Measurements from ENCODE around the gene ROBO1.

ROBO1 gene

GRCh38 chr3:79258479-79258878, 509.3 kb downstream of the ROBO1 start:
- DNase-seq (ENCODE audit: low read depth): no peak
- TF ChIP-seq, protein P1, sequence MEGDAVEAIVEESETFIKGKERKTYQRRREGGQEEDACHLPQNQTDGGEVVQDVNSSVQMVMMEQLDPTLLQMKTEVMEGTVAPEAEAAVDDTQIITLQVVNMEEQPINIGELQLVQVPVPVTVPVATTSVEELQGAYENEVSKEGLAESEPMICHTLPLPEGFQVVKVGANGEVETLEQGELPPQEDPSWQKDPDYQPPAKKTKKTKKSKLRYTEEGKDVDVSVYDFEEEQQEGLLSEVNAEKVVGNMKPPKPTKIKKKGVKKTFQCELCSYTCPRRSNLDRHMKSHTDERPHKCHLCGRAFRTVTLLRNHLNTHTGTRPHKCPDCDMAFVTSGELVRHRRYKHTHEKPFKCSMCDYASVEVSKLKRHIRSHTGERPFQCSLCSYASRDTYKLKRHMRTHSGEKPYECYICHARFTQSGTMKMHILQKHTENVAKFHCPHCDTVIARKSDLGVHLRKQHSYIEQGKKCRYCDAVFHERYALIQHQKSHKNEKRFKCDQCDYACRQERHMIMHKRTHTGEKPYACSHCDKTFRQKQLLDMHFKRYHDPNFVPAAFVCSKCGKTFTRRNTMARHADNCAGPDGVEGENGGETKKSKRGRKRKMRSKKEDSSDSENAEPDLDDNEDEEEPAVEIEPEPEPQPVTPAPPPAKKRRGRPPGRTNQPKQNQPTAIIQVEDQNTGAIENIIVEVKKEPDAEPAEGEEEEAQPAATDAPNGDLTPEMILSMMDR (IDR thresholded peaks at IDR 0.05; ENCODE audit: low read depth, low read length, missing control alignments): no peak
- no peak overlapping the region for H3K4me3 ChIP-seq (ENCODE audit: low read depth, low read length)

GRCh38 chr3:79257791-79258190, 510.0 kb downstream of the ROBO1 start:
- TF ChIP-seq, protein P1 (IDR thresholded peaks at IDR 0.05; ENCODE audit: low read depth, low read length, missing control alignments): no peak
- no peak overlapping the region for H3K4me3 ChIP-seq (ENCODE audit: low read depth, low read length)
- no peak for DNase-seq (ENCODE audit: low read depth)

DNA sequence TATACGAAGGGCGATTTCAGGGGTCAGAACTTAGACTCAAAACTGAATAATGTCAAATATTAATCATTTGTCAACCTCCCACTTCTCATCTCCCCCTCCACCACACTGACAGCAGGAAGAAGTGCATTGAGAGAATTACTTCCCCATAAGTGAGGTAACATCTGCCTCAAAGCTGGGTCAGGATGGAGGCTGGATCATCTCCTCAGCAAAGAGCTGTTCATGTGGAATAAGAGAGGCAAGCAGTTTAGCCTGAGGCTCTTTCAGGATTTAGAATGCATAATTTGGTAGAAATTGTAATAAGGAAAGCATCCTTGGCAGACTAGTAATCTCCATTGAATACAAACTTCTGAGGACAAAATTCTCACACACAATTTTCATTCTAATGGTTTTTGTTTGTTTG, 512.1 kb downstream of the ROBO1 start:
- TF ChIP-seq, protein P1 (IDR thresholded peaks at IDR 0.05; ENCODE audit: low read depth, low read length, missing control alignments): no peak
- DNase-seq (ENCODE audit: low read depth): no peak
- H3K4me3 ChIP-seq (ENCODE audit: low read depth, low read length): no peak overlapping the region

- no peak for DNase-seq (ENCODE audit: low read depth)
- TF ChIP-seq, protein P1 (IDR thresholded peaks at IDR 0.05; ENCODE audit: low read depth, low read length, missing control alignments): no peak
- H3K4me3 ChIP-seq (ENCODE audit: low read depth, low read length): no peak overlapping the region
These were observed 512.5 kb downstream of the ROBO1 start for GRCh38 chr3:79255292-79255691.

DNA sequence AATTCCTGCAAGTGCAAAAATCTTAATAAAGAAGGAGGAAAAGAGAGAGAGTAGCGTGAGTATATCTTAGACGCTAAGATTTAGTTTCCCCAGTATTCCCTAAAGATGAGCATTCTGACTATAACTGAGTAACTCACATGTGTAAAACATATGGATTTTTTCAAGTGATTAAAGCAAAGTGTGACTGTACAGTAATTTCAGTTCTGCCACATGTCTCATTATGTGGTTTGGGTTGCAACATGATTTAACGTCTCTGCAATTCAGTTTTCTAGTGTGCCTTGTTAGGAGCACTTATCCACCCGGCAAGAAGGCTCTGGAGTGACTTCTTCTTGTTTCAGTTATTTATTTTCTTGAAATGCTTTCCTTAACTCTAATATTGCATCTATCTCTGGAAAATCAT, 514.1 kb downstream of the ROBO1 start:
- no peak for DNase-seq (ENCODE audit: low read depth)
- no peak overlapping the region for H3K4me3 ChIP-seq (ENCODE audit: low read depth, low read length)

DNA sequence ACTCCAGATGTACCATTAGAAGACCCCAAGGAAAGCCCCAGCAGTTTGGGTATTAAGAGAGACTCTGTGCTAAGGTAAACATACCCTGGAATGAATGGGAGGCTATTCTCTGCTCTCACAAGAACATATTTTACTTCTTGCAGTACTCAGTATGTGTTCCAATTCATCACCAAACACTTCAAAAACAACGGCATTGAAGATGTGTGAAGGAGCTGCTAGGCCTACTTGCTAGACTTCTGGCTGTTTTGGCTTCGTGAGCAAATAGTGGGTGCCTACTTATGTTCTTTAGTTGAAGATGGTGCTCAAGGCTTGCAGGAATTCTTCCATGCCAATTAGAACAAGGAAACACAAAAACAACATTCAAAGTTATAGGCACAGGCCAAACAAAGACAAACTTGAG, 514.5 kb downstream of the ROBO1 start:
- TF ChIP-seq, protein P1 (IDR thresholded peaks at IDR 0.05; ENCODE audit: low read depth, low read length, missing control alignments): no peak
- no peak for DNase-seq (ENCODE audit: low read depth)
- H3K4me3 ChIP-seq (ENCODE audit: low read depth, low read length): no peak overlapping the region

More for the DNA sequence above, 514.1 kb downstream of the ROBO1 start:
- TF ChIP-seq, protein P1 (IDR thresholded peaks at IDR 0.05; ENCODE audit: low read depth, low read length, missing control alignments): no peak

- TF ChIP-seq, protein P1 (IDR thresholded peaks at IDR 0.05; ENCODE audit: low read depth, low read length, missing control alignments): no peak
These were observed 517.1 kb downstream of the ROBO1 start for GRCh38 chr3:79250746-79251145.

More at GRCh38 chr3:79250746-79251145, 517.1 kb downstream of the ROBO1 start:
- no peak overlapping the region for H3K4me3 ChIP-seq (ENCODE audit: low read depth, low read length)
- DNase-seq (ENCODE audit: low read depth): no peak
